GM18508 (cell line): ENCODE results near the gene FXYD3.

Source experiments
- ATAC-seq: cut with Tn5 transposase; IDR thresholded peaks from one replicate; pipeline ENCODE4 v1.9.1; 2021; ENCODE audit warnings: moderate number of reproducible peaks; ENCODE audit not compliant: insufficient read depth, unreplicated experiment

The FXYD3 gene, protein sequence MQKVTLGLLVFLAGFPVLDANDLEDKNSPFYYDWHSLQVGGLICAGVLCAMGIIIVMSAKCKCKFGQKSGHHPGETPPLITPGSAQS

DNA sequence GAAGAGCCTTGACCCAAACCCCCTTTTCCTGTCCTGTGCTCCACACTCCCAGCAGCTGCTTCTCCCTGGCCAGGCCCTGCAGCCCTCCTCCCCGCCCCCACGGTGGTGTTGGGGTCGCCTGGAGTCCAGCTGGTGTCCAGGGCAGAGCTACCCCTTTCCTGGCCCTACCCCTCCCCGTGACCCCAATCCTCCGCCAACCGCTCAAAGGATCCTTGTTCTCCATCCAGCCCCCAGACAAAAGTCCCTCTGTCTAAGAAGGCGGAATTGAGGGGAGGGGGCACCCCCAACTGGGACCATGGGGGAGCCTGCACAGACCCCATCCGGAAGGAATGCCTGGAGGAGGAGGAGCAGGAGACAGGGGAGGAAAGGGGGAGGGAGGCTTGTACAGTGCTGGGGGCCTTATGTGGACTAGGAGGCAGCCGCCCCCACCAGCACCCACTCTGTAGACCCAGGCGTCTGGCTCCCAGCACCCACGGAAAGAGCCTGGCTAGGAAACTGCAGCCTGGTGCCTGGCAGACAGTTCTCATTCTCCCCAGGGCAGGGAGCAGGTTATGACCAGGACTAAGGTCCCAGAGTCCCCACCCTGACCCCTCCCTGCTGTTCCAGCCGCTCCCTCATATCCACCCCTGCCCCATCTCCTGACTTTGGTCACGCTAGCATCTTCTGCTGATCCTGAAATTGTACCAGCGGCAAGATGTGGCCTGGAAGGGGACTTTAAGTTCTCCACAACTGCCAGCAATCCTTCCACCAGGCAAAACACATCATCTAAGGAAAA lies at the start of gene FXYD3:
TSS of gene FXYD3 (plus strand) at position 647 of the 775 bp plus-strand sequence. CDS start 3,554 bp downstream, outside the sequence.
- ATAC-seq, result no peak

DNA sequence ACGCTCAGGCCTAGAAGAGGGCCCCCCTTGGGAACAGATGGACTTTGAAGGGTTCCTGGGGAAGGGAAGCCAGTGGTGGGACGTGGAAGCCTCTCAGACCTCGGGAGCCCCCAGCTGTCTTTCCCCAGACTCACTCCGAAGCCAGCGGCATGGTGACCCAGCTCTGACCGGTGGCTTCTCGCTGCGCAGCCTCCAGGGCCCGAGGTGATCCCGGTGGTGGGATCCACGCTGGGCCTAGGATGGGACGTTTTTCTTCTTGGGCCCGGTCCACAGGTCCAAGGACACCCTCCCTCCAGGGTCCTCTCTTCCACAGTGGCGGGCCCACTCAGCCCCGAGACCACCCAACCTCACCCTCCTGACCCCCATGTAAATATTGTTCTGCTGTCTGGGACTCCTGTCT lies 49.5 kb upstream of the FXYD3 start:
- ATAC-seq, result no peak

DNA sequence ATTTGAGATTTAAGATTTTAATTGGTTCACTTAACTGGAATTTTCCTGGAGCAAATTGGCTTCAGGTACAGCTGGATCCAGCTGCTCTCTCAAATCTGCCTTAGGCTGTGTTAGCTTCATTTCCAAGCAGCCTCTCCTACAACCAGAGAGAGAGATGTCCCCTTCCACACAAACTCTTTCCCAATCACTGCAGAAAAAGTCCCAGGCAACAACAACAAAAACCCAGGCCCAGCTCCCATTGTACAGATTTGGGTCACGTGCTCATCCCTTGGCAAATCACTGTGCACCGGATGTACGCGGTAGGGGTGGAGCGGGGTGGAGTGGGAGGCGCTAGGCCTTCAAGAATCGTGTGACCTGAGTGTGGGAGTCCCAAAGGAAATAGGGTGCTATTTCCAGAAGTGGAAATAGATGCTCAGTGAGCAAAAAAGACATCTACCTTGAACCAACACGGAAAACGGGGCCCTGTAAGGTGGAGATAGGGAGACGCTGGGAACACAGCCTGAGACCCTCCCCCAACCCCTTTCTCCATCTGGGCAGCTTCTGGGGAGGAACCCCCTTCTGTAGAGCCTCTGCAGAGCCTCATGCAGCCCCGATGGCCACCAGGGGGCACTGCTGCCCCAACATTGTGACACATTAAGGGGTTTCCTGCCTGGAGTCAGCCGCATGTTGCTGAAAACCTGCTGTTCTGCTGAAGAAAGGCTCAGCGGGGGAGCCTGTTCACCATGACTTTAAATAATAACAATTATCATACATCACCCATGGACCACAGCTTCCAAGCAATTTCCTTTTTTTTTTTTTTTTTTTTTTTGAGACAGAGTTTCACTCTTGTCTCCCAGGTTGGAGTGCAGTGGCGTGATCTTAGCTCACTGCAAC lies 48.7 kb upstream of the FXYD3 start:
- ATAC-seq, result no peak

DNA sequence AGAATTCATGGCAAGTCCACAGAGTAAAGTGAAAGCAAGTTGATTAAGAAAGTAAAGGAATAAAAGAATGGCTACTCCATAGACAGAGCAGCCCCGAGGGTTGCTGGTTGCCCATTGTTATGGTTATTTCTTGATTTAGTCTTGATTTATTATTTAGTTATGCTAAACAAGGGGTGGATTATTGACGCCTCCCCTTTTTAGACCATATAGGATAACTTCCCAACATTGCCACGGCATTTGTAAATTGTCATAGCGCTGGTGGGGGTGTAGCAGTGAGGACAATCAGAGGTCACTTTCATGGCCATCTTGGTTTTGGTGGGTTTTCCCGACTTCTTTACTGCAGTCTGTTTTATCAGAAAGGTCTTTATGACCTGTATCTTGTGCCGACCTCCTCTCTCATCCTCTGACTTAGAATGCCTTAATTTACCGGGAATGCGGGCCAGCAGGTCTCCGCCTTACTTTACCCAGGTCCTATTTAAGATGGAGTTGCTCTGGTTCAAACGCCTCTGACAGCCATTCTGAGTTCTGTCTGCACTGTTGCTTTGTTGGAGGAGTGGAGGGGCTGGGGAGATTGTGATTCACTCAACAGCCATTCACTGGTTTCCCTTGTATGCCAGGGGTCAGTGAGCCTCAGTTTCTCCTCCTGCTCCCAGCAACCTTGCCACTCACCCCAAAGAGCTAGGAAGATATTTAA lies 46.5 kb upstream of the FXYD3 start:
- ATAC-seq, result no peak

DNA sequence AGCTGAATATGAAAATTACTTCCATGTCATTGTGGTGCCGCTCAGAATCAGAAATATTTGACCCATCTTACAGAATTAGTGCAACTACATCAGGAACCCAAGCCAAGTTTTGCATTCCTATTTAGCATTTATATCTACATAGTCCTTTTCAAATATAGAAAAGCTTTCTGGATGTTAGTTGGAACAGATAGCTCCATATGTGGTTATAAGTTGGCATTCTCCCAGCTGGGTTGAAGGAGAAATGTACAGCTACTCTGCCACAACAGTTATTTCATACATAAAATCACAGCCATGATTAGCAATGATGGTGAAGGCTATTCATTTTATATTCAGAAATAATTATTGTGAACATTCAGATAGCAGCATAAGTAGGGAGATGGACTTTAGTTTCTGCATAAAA lies 45.9 kb upstream of the FXYD3 start:
- ATAC-seq, result no peak

DNA sequence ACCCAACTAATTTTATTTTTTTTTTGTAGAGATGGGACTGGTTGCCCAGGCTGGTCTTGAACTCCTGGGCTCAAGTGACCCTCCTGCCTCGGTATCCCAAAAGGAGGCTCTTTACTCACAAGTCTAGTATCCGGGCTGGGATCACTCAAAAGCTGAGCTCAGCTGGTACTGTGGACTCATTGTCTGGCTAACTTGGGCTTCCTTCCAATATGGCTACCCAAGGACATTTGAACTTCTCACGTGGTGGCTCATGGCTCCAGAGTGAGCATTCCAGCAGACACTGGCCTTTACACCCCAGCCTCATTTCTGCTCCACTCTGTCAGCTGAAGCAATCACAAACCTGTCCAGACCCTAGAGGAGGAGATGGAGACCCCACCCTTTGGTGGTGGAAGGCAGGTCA lies 45.2 kb upstream of the FXYD3 start:
- no peak for ATAC-seq

- ATAC-seq, result no peak
Observed at GRCh38 chr19:35073516-35073915, 42.1 kb upstream of the FXYD3 start.

DNA sequence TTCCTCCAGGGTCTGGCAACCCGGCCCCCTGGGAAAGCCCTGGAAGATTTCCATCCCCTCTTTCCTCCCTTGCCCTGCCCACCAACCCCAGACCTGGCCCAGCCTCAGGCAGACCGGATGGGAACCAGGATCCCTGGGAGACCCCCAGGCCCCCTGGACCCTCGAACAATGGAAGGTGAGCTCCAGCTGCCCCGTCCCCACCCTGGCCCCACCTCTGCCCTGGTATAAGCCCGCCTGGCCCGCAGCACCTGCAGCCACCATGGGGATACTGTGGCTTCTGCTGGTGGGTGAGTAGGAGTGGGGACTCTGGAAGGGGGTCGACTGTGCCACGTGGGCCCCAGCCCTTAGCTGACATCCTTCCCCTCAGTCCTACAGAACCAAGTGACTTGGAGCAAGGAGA lies 41.7 kb upstream of the FXYD3 start:
- no peak for ATAC-seq

GRCh38 chr19:35074426-35075201 lies 41.0 kb upstream of the FXYD3 start:
- no peak for ATAC-seq

GRCh38 chr19:35075202-35076025 lies 40.2 kb upstream of the FXYD3 start:
- no peak for ATAC-seq

DNA sequence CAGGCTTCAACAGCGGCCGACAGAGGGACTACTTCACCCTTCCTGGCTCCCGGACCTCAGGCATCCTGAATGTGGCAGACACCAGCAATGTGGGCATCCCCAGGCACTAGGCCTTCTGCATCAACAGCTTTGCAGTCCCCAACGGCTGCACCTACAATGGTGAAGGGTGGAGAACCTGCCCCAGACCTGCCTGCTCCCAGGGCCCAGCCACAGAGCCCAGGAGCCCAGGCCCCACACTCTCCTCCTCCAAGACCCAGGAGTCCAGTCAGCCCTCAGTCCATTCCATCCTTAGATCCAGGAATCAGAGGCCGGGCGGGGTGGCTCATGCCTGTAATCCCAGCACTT lies 39.6 kb upstream of the FXYD3 start:
- ATAC-seq, result no peak

- ATAC-seq, result no peak
Observed at GRCh38 chr19:35076657-35077056, 39.0 kb upstream of the FXYD3 start.

DNA sequence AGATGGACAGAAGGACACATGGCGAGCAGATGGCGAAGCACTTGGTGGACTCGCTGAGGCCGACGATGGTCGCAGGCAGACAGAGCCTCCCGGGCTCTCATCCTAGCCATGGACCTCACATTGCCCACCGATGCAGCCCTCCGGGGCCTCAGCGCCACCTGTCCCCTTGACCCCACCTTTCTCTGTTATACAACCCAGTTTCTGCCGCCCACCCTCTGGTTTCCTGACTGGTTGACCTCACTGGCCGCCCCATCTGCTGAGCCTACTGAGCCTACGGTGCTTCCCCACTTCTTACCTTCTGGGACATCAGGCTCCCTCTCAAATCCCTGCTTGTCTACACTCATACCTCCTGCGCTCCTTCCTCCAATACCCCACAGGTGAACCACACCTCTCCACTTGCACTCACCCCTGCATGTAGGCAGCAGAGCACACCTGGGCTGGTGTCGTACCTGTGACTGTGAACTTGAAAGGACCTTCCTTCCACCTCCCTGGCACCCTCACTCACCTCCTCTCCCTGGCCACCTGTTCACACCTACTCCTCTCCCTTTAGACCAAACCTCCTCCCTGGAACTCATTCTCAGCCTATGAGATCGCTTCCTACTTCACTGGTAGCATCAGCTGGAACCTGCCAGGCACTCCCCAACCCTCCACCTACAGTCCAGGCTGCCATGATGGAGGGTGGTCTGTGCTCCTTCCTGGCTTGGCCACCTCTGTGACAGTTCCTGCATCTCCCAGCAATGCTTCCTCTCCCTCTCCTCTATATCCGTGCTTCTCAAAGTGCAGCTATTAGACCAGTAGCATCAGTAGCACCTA lies 38.0 kb upstream of the FXYD3 start:
- ATAC-seq, result no peak

GRCh38 chr19:35079826-35080225 lies 35.8 kb upstream of the FXYD3 start:
- ATAC-seq, result no peak

GRCh38 chr19:35080613-35081170 lies 34.9 kb upstream of the FXYD3 start:
- ATAC-seq, result no peak

- ATAC-seq, result no peak
Observed at GRCh38 chr19:35081201-35081600, 34.4 kb upstream of the FXYD3 start.

GRCh38 chr19:35083691-35084508 lies 31.7 kb upstream of the FXYD3 start:
- ATAC-seq, result no peak

- ATAC-seq, result no peak
Observed at GRCh38 chr19:35084509-35084762, 31.2 kb upstream of the FXYD3 start.
